ENCODE data around the gene ZFAND2A. TPM values are rescaled to one million over a fixed set of nuclear protein-coding genes. Genes with fewer than 3 reads are reported as not detected.

The ZFAND2A gene
- total RNA-seq, 1 donor from 2014 or later: 19.9 TPM

DNA sequence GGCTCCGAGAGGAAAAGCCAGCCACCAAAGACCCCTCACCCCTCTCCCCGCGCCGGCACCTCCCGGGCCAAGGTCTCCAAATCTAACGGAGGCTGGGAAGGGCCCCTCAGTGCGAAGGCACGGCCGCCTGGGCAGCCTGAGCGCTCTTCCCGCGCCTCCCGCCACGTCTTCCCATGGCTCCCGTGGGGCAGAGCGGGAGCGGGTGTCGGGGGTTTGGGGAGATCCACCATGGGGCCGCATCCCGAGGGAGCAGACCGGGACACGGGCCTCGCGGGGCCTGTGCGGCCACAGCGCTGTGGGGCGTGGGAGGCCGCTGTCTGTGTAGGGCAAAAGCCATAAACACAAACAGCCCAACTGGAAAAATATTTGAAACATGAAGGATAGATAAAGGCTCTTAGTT lies 49.6 kb downstream of the ZFAND2A start:
- H3K4me1 ChIP-seq: no peaks in the 10 kb centered on the region
- DNase-seq (no peak), ATAC-seq (no peak)
- H3K9me3 ChIP-seq: no peaks in the 10 kb centered on the region
- intact Hi-C loops (cut with DNase I): no loop called here
- TF ChIP-seq, protein P1, sequence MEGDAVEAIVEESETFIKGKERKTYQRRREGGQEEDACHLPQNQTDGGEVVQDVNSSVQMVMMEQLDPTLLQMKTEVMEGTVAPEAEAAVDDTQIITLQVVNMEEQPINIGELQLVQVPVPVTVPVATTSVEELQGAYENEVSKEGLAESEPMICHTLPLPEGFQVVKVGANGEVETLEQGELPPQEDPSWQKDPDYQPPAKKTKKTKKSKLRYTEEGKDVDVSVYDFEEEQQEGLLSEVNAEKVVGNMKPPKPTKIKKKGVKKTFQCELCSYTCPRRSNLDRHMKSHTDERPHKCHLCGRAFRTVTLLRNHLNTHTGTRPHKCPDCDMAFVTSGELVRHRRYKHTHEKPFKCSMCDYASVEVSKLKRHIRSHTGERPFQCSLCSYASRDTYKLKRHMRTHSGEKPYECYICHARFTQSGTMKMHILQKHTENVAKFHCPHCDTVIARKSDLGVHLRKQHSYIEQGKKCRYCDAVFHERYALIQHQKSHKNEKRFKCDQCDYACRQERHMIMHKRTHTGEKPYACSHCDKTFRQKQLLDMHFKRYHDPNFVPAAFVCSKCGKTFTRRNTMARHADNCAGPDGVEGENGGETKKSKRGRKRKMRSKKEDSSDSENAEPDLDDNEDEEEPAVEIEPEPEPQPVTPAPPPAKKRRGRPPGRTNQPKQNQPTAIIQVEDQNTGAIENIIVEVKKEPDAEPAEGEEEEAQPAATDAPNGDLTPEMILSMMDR (IDR thresholded peaks at IDR 0.05): no peak
- no peaks in the 10 kb centered on the region for H3K27me3 ChIP-seq
- no peak overlapping the region for H3K4me3 ChIP-seq
- no peak overlapping the region for H3K27ac ChIP-seq
- H3K36me3 ChIP-seq: no peaks in the 10 kb centered on the region

- Histone ChIP-seq H3K27me3 (no peaks in the 10 kb centered on the region), H3K9me3 (no peaks in the 10 kb centered on the region), H3K36me3 (no peaks in the 10 kb centered on the region), H3K4me1 (no peaks in the 10 kb centered on the region), H3K4me3 (no peak overlapping the region), H3K27ac (no peak overlapping the region)
- no peak for DNase-seq
- TF ChIP-seq, protein P1 (IDR thresholded peaks at IDR 0.05): no peak
- no peak for ATAC-seq
- intact Hi-C loops (cut with DNase I): no loop called here
Measured at GRCh38 chr7:1109581-1110310, 50.2 kb downstream of the ZFAND2A start.

DNA sequence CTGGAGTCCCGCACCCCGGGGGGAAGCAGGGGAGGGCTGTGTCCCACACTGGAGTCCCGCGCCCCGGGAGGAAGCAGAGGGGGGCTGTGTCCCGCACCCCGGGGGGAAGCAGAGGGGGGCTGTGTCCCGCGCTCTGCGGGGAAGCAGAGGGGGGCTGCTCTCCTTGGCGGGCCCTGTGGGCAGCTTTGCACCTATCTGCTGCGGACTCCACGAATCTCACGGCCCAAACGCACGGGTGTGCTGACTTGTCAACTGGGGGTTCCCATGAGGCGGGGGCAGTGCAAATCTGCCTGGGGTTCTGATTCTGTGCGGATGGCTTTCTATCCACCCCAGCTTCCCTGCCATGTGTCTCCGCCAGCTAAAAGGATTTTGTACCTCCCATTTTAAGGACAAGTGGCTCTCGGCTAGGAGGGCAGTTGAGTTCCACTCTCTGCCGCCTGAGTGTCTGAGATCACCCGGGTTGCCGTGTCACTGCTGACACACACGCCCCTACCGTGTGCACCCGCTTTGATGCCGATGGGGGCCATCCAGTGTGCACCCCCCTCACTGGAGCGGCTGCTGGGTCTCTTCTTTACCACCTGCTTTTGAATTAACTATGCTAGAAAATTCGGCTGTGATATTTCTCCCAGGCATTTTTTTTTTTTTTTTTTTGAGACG lies 51.6 kb downstream of the ZFAND2A start:
- Histone ChIP-seq H3K36me3 (no peaks in the 10 kb centered on the region), H3K9me3 (no peaks in the 10 kb centered on the region), H3K27me3 (no peaks in the 10 kb centered on the region), H3K4me3 (no peak overlapping the region), H3K27ac (no peak overlapping the region), H3K4me1 (no peaks in the 10 kb centered on the region)
- TF ChIP-seq, protein P1 (IDR thresholded peaks at IDR 0.05): no peak
- DNase-seq (no peak), ATAC-seq (peak; percentile 70)
- intact Hi-C loops (cut with DNase I): no loop called here

- TF ChIP-seq, protein P1 (IDR thresholded peaks at IDR 0.05): no peak
- H3K9me3 ChIP-seq: no peaks in the 10 kb centered on the region
- no peak overlapping the region for H3K27ac ChIP-seq
- intact Hi-C loops (cut with DNase I): no loop called here
- no peak for ATAC-seq
- H3K27me3 ChIP-seq: no peaks in the 10 kb centered on the region
- H3K36me3 ChIP-seq: no peaks in the 10 kb centered on the region
- no peaks in the 10 kb centered on the region for H3K4me1 ChIP-seq
- DNase-seq: no peak
- no peak overlapping the region for H3K4me3 ChIP-seq
Measured at GRCh38 chr7:1106793-1107421, 53.1 kb downstream of the ZFAND2A start.

DNA sequence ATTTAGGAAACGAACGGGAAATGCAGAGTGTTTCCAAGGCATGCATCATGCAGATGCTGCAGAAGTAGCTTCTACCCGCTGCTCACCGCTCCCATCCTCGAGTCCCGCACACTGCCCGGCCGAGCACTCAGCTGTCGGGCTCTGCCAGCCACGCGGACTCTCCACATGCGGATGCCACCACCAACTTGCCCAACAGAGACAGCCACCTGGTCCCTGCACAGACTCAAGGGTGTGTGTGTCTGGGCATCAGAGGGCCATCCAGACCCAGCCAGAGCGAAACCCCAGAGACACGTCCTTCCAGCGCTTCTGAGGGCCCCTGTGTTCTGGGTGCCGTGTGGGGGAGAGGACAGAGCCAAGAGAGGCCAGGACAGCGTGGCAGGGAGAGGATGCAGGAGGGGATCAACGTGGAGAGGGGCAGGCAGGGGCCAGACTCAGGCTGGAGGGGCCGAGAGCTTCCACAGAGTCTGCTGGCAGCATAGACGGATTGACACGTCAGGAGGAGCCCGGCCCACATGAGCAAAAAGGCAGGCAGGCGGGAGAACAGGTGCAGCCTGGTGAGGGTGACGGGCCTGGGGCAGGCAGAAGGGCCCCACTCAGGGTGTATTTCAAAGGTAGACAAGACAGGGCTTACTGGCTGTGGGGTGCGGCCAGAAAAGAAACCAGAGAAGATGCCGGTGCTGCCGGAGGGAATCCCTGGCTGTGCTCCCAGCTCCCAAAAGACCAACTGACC lies 53.8 kb downstream of the ZFAND2A start:
- ATAC-seq: no peak
- H3K4me1 ChIP-seq: no peaks in the 10 kb centered on the region
- H3K9me3 ChIP-seq: no peaks in the 10 kb centered on the region
- H3K4me3 ChIP-seq: no peak overlapping the region
- TF ChIP-seq, protein P1 (IDR thresholded peaks at IDR 0.05): no peak
- no peaks in the 10 kb centered on the region for H3K27me3 ChIP-seq
- H3K27ac ChIP-seq: no peak overlapping the region
- intact Hi-C loops (cut with DNase I): no loop called here
- no peak for DNase-seq
- no peaks in the 10 kb centered on the region for H3K36me3 ChIP-seq

Measured in upper lobe of right lung (tissue), 1 donor.